ENCODE data around the gene LMAN1. TPM values are rescaled to one million over a fixed set of nuclear protein-coding genes. Genes with fewer than 3 reads are reported as not detected.
A peak's percentile ranks its signal among the peaks of the same experiment; 100 is the strongest.

LMAN1 gene
- 72.5 and 77.1 TPM in 2 replicates for total RNA-seq (2014; rRNA removed; shearing (Covaris generic))

- Histone ChIP-seq H3K27ac (peak within 1 kb of the TSS; percentile 78), H3K4me1 (no peaks in the 10 kb centered on the region), H3K4me3 (peak within 1 kb of the TSS; percentile 97), H3K27me3 (no peaks in the 10 kb centered on the region), H3K9me3 (replicated peaks) (no peaks in the 10 kb centered on the region), H3K36me3 (peaks cover 11% of the 10 kb centered on the region; the same call in 1 of the 2 replicates)
- DNase-seq, result peak; percentile 90 to 91
These were observed at the start of gene LMAN1 for GRCh38 chr18:59358712-59359575. Gene LMAN1, minus strand, starts transcription at chr18:59359265. Its CDS starts 21 bp downstream, at chr18:59359244.

GRCh38 chr18:59402432-59403090 is 43.5 kb upstream of the LMAN1 start:
- H3K27ac ChIP-seq, result no peak overlapping the region
- no peaks in the 10 kb centered on the region for H3K9me3 ChIP-seq (replicated peaks)
- no peaks in the 10 kb centered on the region for H3K27me3 ChIP-seq
- H3K4me1 ChIP-seq, result no peaks in the 10 kb centered on the region
- H3K36me3 ChIP-seq, result no peaks in the 10 kb centered on the region
- peak; percentile 44 to 75 for DNase-seq
- no peak overlapping the region for H3K4me3 ChIP-seq

GRCh38 chr18:59400407-59400806 is 41.3 kb upstream of the LMAN1 start:
- DNase-seq, result no peak
- no peak overlapping the region for H3K27ac ChIP-seq

GRCh38 chr18:59395226-59396175 is 36.4 kb upstream of the LMAN1 start:
- H3K27me3 ChIP-seq, result no peaks in the 10 kb centered on the region
- H3K36me3 ChIP-seq, result no peaks in the 10 kb centered on the region
- H3K27ac ChIP-seq, result no peak overlapping the region
- H3K4me1 ChIP-seq, result no peaks in the 10 kb centered on the region
- DNase-seq, result no peak
- no peak overlapping the region for H3K4me3 ChIP-seq
- no peaks in the 10 kb centered on the region for H3K9me3 ChIP-seq (replicated peaks)

More at GRCh38 chr18:59400407-59400806, 41.3 kb upstream of the LMAN1 start:
- H3K27me3 ChIP-seq, result no peaks in the 10 kb centered on the region
- no peaks in the 10 kb centered on the region for H3K36me3 ChIP-seq
- H3K4me3 ChIP-seq, result no peak overlapping the region
- no peaks in the 10 kb centered on the region for H3K4me1 ChIP-seq
- H3K9me3 ChIP-seq (replicated peaks), result no peaks in the 10 kb centered on the region

GRCh38 chr18:59393381-59393780 is 34.3 kb upstream of the LMAN1 start:
- H3K9me3 ChIP-seq (replicated peaks), result no peaks in the 10 kb centered on the region
- H3K27me3 ChIP-seq, result no peaks in the 10 kb centered on the region
- H3K4me3 ChIP-seq, result no peak overlapping the region
- no peak overlapping the region for H3K27ac ChIP-seq
- DNase-seq, result no peak
- no peaks in the 10 kb centered on the region for H3K4me1 ChIP-seq
- H3K36me3 ChIP-seq, result no peaks in the 10 kb centered on the region

- DNase-seq, result no peak
- no peaks in the 10 kb centered on the region for H3K36me3 ChIP-seq
- H3K9me3 ChIP-seq (replicated peaks), result no peaks in the 10 kb centered on the region
- no peak overlapping the region for H3K4me3 ChIP-seq
- no peaks in the 10 kb centered on the region for H3K27me3 ChIP-seq
- no peak overlapping the region for H3K27ac ChIP-seq
- no peaks in the 10 kb centered on the region for H3K4me1 ChIP-seq
These were observed 29.8 kb upstream of the LMAN1 start for GRCh38 chr18:59388817-59389216.

- Histone ChIP-seq H3K27me3 (no peaks in the 10 kb centered on the region), H3K27ac (no peak overlapping the region), H3K4me1 (no peaks in the 10 kb centered on the region), H3K4me3 (no peak overlapping the region), H3K36me3 (no peaks in the 10 kb centered on the region), H3K9me3 (replicated peaks) (no peaks in the 10 kb centered on the region)
- DNase-seq, result no peak
These were observed 28.9 kb upstream of the LMAN1 start for GRCh38 chr18:59387687-59388565.

GRCh38 chr18:59386909-59387686 is 28.0 kb upstream of the LMAN1 start:
- no peak for DNase-seq

GRCh38 chr18:59385191-59385590 is 26.1 kb upstream of the LMAN1 start:
- DNase-seq, result no peak
- H3K36me3 ChIP-seq, result no peaks in the 10 kb centered on the region
- H3K27ac ChIP-seq, result no peak overlapping the region
- H3K4me3 ChIP-seq, result no peak overlapping the region
- H3K27me3 ChIP-seq, result no peaks in the 10 kb centered on the region
- no peaks in the 10 kb centered on the region for H3K4me1 ChIP-seq
- H3K9me3 ChIP-seq (replicated peaks), result no peaks in the 10 kb centered on the region

More at GRCh38 chr18:59386909-59387686, 28.0 kb upstream of the LMAN1 start:
- Histone ChIP-seq H3K36me3 (no peaks in the 10 kb centered on the region), H3K4me3 (no peak overlapping the region), H3K27ac (no peak overlapping the region), H3K9me3 (replicated peaks) (no peaks in the 10 kb centered on the region), H3K4me1 (no peaks in the 10 kb centered on the region), H3K27me3 (no peaks in the 10 kb centered on the region)

GRCh38 chr18:59383851-59384250 is 24.8 kb upstream of the LMAN1 start:
- Histone ChIP-seq H3K36me3 (no peaks in the 10 kb centered on the region), H3K27me3 (no peaks in the 10 kb centered on the region), H3K4me3 (no peak overlapping the region), H3K4me1 (no peaks in the 10 kb centered on the region), H3K27ac (no peak overlapping the region), H3K9me3 (replicated peaks) (no peaks in the 10 kb centered on the region)
- no peak for DNase-seq

- no peaks in the 10 kb centered on the region for H3K4me1 ChIP-seq
- H3K27me3 ChIP-seq, result no peaks in the 10 kb centered on the region
- no peak overlapping the region for H3K4me3 ChIP-seq
- no peaks in the 10 kb centered on the region for H3K9me3 ChIP-seq (replicated peaks)
- H3K36me3 ChIP-seq, result no peaks in the 10 kb centered on the region
- no peak overlapping the region for H3K27ac ChIP-seq
- no peak for DNase-seq
These were observed 23.3 kb upstream of the LMAN1 start for GRCh38 chr18:59382383-59382782.

GRCh38 chr18:59381949-59382348 is 22.9 kb upstream of the LMAN1 start:
- Histone ChIP-seq H3K36me3 (no peaks in the 10 kb centered on the region), H3K4me3 (no peak overlapping the region), H3K27me3 (no peaks in the 10 kb centered on the region), H3K9me3 (replicated peaks) (no peaks in the 10 kb centered on the region), H3K4me1 (no peaks in the 10 kb centered on the region), H3K27ac (no peak overlapping the region)
- DNase-seq, result no peak

GRCh38 chr18:59380706-59381105 is 21.6 kb upstream of the LMAN1 start:
- Histone ChIP-seq H3K36me3 (no peaks in the 10 kb centered on the region), H3K27me3 (no peaks in the 10 kb centered on the region), H3K9me3 (replicated peaks) (no peaks in the 10 kb centered on the region), H3K4me1 (no peaks in the 10 kb centered on the region), H3K27ac (no peak overlapping the region), H3K4me3 (no peak overlapping the region)
- DNase-seq, result no peak

Measured in SJCRH30 (cell line).